Suppressor macrophage treated with lipopolysaccharide for 4 hours (primary cell): ENCODE data around the gene OR2T10.
"Not testable (repeated sequence)": the region's sequence is repeated elsewhere in the genome, so short reads cannot be mapped to it uniquely, and the experiment has no call there.

ENCODE experiments used
- DNase-seq: peaks from one replicate; pipeline ENCODE4 v3.0.0-alpha.2; 2020

OR2T10 gene, protein sequence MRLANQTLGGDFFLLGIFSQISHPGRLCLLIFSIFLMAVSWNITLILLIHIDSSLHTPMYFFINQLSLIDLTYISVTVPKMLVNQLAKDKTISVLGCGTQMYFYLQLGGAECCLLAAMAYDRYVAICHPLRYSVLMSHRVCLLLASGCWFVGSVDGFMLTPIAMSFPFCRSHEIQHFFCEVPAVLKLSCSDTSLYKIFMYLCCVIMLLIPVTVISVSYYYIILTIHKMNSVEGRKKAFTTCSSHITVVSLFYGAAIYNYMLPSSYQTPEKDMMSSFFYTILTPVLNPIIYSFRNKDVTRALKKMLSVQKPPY

DNA sequence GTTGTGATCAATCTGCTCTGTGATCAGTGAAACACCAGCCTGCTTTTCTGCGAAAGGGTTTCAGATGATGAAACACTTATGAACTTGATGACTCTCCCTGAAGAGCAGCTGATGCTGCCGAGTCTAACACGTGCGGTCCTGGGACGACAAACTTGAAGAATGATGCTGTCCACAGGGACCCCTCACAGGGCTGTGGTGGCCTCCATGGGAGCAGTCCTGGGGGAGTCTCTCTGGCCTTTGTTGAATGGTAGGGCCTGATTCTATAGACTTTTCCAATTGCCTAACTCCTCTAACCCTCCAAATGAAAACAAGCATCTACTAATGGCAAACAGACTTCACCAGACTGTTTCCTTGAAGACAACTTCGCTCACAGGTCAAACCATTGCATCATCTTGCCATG is at the start of gene OR2T10:
TSS of gene OR2T10 (minus strand) at position 112 of the 400 bp plus-strand sequence. CDS start 3,932 bp downstream, outside the sequence.
- DNase-seq, result no peak

DNA sequence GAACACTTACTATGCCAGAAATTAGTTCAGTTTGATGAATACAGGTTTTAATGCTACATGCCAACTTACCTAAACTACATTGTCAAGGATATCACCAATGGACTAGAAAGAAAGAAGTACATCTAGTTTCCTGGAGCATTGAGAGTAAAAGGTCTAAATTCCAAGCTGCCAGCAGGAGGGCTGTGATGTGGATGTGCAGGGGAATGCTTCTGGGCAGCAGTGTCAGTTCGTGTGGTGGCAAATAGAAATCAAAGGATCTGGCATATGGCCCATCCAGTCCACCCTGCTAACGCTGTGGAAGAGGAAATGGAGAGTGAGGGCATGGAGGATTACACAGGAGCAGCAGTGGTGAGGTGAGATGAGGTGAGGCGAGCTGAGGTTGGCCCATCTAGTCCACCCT is 47.7 kb upstream of the OR2T10 start, which contains the start of gene OR2T35:
TSS of gene OR2T35 (minus strand) at position 101 of the 400 bp plus-strand sequence. CDS start 6,020 bp downstream, outside the sequence.
- not testable (repeated sequence) for DNase-seq

DNA sequence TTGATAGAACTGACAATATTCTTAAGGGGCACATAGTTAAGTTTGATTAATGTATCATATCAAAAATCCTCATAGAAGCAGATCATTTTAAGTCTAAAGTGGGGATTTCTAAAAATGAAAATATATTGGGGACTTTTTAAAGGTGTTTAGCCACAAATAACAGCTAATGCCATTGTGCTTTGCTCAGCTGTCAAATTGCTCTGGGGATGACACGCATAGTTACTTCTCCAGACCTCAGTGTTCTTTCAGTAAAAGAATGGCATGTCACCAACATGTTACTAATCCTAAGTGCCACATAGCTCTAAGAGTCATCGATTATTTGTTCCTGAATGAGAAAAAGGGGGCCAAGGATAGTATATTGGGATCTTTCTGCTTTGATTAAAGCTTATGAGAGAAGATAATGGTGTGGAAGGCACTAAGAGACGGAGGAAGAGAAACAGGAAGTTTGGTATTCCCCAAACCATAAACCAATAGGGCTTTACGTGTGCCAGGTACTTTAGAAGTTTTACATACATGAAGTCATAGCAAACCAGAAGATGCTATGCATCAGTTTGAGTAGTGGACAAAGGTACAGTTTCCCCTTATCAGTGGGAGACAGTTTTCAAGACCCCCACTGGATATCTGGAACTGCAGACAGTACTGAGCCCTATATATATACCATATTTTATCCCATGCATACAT is 45.6 kb upstream of the OR2T10 start:
- DNase-seq, result not testable (repeated sequence)

DNA sequence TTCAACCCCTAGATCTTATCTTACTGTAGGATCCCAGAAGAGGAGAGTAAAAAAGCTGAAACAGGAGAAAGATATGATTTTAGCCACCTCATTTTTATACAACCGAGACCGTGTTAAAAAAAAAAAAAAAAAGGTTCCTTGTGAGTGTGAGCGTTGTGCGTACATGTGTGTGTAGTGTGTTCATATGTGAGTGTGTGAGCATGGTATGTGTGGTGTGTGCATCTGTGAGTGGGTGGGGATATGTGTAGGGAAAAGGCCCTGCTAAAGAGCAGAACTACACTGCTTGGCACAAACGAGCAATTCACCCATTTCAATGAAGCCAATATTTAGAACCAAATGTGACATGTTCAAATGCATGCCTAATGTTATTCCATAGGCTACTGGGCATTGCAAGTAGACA is 44.1 kb upstream of the OR2T10 start:
- not testable (repeated sequence) for DNase-seq

DNA sequence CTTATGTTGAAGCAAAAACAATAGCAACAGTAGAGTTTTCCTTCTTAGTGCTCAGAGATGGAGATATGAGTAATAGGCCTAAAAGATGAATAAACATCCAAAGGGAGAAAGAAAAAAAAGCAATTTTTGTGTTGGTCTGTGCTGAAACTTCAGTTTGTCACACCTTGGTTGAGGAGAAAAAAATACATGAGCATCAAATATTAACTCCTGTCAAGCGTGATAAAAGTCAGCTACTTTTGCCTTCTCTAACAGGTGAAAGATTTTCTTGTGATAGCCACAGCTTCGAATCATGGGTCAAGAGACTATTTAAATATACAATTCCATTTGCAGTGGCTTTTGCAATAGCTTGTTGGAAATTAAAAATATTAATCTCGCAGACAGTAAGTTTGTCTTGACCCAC is 43.4 kb upstream of the OR2T10 start:
- DNase-seq, result not testable (repeated sequence)

DNA sequence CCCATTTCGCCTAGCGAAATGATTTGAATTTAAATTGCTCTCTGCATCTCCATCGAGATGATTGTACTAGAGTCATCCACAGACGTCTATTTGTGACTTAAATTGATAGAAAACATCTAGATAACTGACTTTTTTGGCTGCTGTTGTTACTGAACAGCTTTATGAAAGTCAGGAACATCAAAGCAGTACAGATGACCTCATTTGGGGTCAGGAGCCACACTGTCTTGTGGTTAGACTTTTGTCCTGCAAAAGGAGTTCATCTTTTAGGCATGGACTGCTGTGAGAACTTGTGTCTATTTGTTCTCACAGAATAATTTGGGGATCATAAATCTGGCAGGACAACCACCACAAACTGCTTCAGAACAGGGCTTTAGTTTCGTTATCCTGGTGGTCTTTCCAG is 42.2 kb upstream of the OR2T10 start:
- DNase-seq, result not testable (repeated sequence)

DNA sequence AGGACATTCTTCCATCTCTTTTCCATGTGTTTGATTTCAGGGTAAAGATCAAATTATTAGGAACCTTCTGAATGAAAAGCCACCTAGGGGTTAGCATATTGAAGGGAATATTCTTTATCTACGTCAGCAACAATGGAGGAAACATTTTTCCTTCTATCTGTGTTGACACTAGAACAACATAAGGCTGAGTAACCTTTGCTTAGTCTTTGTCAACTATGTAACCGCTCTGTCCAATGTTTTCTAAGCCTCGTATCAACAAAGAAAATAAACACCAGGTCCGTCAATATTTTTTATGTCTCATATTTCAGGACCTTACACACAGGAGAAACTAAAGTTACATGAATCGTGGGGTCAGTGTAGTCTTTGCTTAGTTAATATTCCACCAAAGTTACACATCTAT is 39.1 kb upstream of the OR2T10 start:
- not testable (repeated sequence) for DNase-seq

DNA sequence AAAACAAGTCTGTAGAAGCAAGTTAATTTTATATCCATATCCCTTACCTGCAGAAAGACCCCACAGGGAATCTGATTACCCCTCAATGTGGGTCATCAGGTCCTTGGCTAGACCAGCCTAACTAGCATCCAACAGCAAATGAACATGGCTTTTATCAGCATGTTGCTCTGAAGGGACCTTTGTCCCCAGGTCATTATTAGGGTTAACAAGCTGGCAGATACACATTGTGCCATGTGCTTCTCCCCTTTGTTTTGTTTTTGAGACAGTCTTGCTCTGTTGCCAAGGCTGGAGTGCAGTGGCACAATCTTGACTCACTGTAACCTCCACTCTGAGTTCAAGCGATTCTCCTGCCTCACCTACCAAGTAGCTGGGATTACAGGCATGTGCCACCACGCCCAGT is 37.5 kb upstream of the OR2T10 start, which contains the start of gene OR2T11:
TSS of gene OR2T11 (minus strand) at position 101 of the 400 bp plus-strand sequence. CDS start 7,963 bp downstream, outside the sequence.
- not testable (repeated sequence) for DNase-seq

DNA sequence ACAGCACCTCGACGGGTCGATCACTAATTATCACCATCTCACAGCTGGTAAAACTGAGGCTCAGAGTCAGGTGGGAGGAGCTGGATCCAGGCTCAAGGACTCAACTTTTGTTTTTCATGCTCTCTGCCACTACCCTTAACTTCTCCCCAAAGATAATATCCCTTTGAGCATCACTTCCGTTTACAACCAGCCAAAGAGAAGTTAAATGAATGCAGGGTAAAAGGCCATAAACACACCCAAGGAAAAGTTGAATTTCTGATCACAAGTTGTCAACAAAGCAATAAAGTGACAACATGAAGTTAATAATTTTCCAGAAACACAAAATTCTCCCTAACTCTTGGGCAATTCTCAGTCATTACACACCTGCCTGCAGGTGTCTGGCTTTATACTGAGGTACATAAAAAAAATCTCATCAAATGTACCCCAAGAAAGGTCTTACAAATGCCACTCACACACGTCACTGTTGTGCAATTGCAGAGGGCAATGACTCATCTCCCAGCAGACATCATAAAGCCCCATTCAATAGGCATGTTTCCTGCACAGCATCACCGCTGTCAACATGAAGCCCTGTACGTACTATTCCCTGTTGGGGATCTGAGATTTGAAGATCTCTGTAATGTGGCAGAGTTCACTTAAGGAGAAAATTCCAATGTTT is 34.0 kb upstream of the OR2T10 start:
- peak; percentile 48 for DNase-seq

DNA sequence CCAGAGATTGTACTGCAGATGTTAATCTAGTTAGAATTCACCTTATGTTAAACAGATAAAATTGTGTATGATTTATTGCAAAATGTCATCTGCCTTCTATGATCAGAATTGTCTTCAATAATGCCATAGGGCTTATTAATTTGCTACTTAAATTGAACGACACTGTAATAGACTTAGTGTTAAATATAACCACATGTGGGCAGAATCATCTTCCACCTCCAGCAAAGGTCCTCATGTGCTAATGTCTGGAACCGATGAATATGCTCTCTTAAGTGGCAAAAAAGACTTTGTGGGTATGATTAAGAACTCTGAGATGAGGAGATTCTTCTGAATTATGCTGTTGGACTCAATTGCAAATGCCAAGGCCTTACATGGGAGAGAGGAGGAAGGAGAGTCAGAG is 33.1 kb upstream of the OR2T10 start:
- DNase-seq, result no peak

DNA sequence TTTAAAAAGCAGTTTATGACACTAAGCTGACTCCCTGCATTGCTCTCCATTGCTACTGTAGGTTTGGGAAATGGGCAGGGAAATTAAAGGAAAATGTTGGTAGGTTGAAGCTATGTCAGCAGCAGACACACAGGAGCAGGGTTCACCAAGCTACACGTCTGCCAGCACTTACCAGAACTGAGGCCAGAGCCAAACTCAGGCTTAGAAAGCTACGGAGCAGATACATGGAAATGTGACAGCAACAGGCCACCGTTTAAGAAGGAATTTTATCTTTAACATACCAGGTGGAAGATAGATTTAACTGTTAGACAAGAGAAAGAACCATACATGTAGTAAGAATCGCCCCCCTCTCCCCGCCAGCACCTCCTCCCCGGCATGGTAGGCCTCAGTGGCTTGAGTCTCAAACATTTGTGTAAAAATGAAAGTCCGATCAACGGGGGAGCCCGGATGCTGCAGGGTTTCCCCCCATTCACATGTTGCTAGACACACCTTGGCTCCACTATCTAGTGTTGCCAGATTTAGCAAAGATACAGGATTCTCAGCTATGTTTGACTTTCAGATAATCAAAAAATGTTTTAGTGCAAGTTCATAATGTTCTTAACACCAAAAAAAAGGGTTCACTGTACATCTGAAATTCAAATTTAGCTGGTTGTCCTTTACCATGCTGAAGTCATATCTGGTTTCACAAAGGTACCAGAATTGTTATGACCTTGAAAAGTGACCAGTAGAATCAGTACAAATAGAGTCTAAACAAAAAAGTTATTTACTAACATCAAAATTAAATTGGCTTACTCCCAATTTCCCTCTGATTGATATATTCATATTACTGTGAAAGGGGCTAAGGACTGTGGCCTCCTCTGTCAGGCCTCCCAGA is 30.7 kb upstream of the OR2T10 start:
- DNase-seq, result no peak

DNA sequence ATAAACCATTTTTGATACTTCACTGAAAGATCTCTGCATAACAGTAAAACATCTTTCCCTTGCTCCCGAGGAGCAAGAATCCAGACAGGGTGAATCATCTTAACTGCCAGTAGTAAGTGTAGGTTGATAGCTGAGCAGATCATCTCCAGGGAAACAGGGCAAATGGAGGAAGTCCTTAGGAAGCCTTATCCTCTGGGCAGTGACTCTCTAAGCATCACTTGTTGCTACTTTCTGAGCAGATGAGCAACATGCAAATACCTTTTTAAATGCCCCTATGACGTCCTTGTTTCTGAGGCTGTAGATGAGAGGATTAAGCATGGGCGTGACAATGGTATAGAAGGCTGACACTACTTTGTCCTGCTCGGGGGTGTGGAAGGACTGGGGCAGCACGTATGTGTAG is 28.5 kb upstream of the OR2T10 start:
- DNase-seq, result no peak

DNA sequence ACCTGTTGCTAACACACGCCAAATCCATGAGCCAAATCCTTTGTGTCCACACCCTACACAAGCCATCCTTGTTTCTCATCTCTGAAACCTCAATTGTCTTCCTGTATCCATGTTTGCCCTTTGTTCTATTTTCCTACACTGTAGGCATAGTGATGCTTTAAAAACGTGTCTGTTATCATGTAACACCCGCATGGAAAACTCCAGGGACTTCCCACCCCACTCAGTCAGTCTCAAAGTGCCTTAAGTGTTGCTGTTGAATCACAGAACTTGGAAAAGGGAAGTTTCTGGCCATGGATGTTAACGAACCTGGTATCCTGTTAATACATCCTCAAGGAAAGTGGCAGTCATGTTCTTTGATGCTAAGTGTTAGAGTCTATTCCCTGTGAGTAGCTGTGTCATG is 27.7 kb upstream of the OR2T10 start:
- DNase-seq, result no peak

DNA sequence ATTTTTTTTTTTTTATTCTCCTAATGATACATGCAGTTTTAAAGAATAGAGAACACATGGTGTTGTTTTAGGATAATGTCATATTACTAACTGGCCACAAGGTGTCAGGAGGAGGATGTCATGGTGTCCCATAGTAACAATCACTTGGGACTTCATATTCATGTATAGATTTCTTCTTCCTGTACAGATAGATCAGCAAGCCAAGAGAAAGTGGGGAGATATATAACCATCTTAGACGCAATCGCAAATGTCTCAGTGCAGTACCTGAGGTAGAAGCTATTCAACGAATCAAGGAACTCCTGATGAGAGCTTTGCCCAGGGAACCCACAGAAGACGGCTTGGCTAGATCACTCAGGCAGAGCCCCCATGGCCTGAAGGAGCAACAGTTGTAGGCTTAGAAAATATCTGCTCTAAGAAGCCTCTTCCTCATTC is 25.1 kb upstream of the OR2T10 start:
- peak; percentile 61 for DNase-seq

DNA sequence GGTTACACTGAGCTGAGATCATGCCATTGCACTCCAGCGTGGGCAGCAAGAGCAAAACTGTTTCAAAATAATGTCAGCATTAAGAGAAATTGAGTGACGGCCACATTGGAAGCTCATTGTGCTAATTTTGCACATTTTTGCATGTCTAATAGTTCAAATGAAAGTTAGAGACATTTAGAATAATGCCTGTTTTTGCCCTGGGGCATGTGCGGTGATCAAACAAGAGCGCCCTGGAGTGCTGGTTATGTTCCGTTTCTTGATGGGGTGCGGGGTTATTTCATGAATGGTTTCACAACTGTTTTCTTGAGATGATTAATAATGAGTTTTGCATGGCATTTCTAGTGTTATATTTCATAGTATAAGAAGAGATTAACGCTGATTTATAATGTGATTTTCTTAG is 24.3 kb upstream of the OR2T10 start:
- no peak for DNase-seq

DNA sequence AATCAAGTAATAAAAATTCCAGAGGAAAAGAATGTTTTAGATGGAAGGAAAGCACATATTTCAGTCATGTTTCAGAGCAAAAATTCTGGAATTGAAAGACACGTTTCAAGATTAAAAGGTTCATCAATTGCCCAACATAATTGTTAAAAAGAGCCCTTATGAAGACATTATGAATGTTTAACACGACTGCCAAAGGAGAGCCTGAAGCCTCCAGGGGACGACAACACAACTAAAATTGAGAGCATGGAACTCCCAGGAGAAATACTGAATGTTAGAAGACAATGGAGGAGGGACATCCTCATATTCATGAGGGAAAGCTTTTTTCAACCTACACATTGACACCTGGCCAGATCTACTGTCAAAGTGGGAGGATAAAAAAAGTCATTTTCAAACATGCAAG is 21.4 kb upstream of the OR2T10 start:
- DNase-seq, result peak; percentile 72

DNA sequence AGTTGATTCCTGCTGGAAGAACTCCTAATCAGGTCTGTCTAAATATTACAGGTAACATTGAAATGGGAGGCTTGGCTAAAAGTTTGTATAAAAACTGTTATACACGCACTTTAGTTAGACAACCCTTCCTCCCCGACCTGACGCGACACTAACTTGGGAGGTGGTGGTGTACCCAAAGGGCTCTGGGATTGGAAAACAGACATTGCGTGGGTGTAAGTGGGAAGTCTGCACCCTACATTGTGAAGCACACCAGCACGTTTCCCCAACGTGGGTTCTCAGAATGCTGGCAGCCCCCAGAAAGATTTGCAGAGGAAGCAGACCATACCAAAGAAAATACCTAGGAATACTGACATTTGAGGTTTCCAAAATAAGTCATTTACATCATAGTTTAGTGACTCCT is 20.6 kb upstream of the OR2T10 start:
- no peak for DNase-seq

DNA sequence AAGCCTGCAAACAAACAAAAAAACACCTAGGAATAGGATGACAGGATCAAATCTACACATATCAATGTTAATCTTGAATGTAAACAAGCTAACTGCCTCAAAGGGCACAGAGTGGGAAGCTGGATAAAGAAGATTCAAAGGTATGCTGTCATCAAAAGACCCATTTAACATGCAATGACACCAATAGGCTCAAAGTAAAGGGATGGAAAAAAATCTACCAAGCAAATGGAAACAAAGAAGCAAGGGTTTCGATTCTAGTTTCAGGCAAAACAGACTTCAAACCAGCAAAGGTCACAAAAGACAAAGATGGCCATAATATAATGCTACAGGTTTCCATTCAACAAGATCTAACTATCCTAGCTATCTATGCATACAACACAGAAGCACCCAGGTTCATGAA is 16.2 kb upstream of the OR2T10 start:
- DNase-seq, result no peak

DNA sequence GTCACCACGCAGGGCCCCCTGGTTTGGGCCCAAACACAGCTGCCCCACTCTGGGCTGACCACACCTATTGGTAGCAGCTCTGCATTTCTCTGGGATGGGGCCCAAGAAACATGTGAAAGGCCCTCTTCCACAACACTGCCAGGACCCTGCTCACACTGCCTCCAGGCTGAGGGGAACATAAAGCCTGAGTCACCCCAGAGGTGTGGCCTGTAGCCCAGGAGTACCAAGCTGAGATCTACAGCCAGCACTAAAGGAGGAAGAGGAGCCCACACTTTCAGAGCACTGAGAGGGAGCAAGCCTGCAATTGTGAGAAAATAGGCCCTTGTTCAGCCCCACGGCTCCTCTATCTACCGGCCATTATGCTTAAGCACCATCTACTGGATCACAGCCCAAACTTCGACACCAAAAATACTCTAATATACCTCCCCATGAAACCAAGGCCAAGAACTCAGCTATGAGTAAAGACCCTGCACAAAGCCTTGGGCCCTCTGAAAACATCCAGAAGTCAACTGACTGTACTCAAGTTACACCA is 14.4 kb upstream of the OR2T10 start:
- no peak for DNase-seq

DNA sequence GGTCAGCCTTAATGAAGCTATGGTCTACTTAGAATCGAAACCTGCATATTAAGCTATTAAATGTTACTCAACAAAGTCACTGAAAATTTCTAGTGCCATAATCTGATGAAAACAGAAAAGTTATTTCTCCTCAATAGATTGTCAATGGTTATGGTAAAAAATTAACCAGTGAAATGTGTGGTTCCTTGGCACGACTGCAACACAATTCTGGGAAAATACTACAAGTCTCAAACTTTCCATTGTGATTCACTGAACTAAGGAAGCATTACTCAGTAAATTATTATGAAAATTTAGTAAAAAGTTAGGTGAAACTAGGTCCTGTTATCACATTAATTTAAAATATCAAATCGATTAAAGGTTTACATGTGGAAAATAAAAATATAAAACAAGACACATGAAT is 12.8 kb upstream of the OR2T10 start:
- DNase-seq, result no peak

DNA sequence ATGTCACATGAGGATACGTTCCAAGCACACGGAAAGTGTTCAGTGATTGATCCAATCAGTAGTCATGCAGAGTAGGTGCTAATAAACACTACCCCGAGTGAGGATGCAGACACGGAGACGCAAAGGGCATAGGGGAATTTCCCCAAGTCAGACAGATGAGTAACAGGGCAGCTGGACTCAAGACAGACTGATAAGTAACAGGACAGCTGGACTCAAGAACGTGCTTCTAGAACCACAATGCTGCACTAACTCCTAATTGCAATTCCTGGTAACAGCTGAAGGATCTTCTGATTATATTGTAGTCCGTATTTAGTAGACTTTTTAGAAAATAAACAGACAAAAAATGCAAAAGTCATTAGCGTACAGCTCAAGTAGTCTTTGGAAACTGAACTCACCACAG is 1.9 kb upstream of the OR2T10 start:
- no peak for DNase-seq

DNA sequence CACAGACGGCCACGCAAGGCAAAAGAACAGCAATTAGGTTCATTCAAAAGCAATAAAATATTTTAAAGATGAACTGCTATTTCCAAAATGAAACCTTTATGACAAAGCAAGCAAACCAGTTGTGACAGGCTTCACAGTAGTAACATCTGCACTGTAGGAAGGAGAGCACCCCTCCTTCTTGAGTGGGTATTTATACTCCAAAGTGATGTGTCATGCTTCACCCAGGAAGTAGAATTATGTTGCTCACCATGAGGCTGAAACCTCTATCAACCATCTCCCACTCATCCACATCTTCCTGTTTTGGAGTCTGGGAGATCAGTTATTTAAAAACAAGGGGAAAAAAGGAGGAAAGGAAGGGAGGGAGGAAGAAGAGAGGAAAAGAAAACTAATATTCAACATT is 885 bp downstream of the OR2T10 start:
- DNase-seq, result peak; percentile 45
